Posterior cingulate gyrus (tissue), 11 donors: Measurements from ENCODE around the gene SARNP.
"Not testable (repeated sequence)": the region's sequence is repeated elsewhere in the genome, so short reads cannot be mapped to it uniquely, and the experiment has no call there.

Source experiments
- DNase-seq, 10 donors: peaks; one replicate each; pipeline versions ENCODE4 v3.0.0 to v3.0.0-alpha.2; 2020 to 2021; ENCODE audit warnings: mixed read lengths in 3 of 10
- intact Hi-C: fragments of 100-400 bp; cut with DNase I; formaldehyde crosslinking; loops from one replicate; pipeline ENCODE4 v1.15.1; 2023

Gene SARNP

GRCh38 chr12:55812088-55812487 is 5.4 kb downstream of the SARNP start:
- no peak for DNase-seq
- intact Hi-C loops, result loop anchor here (5.0 kb wide), 1 partner anchor 55 kb away; no protein-coding TSS in a partner anchor

GRCh38 chr12:55809274-55809673 is 8.2 kb downstream of the SARNP start:
- intact Hi-C loops, result no loop called here
- DNase-seq, result no peak

- intact Hi-C loops, result no loop called here
- no peak for DNase-seq
Measured at GRCh38 chr12:55806982-55807381, 10.5 kb downstream of the SARNP start.

- DNase-seq, result no peak
- intact Hi-C loops, result loop anchor here (2.0 kb wide), 1 partner anchor 59 kb away; no protein-coding TSS in a partner anchor
Measured at GRCh38 chr12:55797550-55797949, 20.0 kb downstream of the SARNP start.

- intact Hi-C loops, result loop anchor here (2.0 kb wide), 1 partner anchor 58 kb away; no protein-coding TSS in a partner anchor
- DNase-seq, result peak in 3 of 10 donors; percentile 15 to 41 (median 27)
Measured at GRCh38 chr12:55797068-55797467, 20.5 kb downstream of the SARNP start.

GRCh38 chr12:55795950-55796349 is 21.6 kb downstream of the SARNP start:
- DNase-seq, result no peak
- intact Hi-C loops, result loop anchor here (2.0 kb wide), 1 partner anchor 57 kb away; no protein-coding TSS in a partner anchor

- intact Hi-C loops, result no loop called here
- no peak for DNase-seq
Measured at GRCh38 chr12:55789893-55790292, 27.6 kb downstream of the SARNP start.

- intact Hi-C loops, result no loop called here
- no peak for DNase-seq
Measured at GRCh38 chr12:55789171-55789570, 28.4 kb downstream of the SARNP start.

GRCh38 chr12:55788546-55788945 is 29.0 kb downstream of the SARNP start:
- DNase-seq, result no peak
- intact Hi-C loops, result no loop called here

- no peak for DNase-seq
- intact Hi-C loops, result no loop called here
Measured at GRCh38 chr12:55780685-55781084, 36.8 kb downstream of the SARNP start.

- intact Hi-C loops, result no loop called here
- no peak for DNase-seq
Measured at GRCh38 chr12:55777856-55778255, 39.7 kb downstream of the SARNP start.

- intact Hi-C loops, result no loop called here
- DNase-seq, result no peak
Measured at GRCh38 chr12:55771736-55772135, 45.8 kb downstream of the SARNP start.

GRCh38 chr12:55767156-55767555 is 50.4 kb downstream of the SARNP start:
- intact Hi-C loops, result no loop called here
- DNase-seq, result no peak

GRCh38 chr12:55765736-55766290 is 51.7 kb downstream of the SARNP start:
- intact Hi-C loops, result no loop called here
- no peak for DNase-seq

- DNase-seq, result no peak
- intact Hi-C loops, result no loop called here
Measured at GRCh38 chr12:55762646-55763045, 54.9 kb downstream of the SARNP start.

GRCh38 chr12:55760663-55761062 is 56.9 kb downstream of the SARNP start:
- intact Hi-C loops, result no loop called here
- DNase-seq, result no peak

GRCh38 chr12:55758575-55758974 is 58.9 kb downstream of the SARNP start:
- DNase-seq, result not testable (repeated sequence)
- intact Hi-C loops, result loop anchor here (5.0 kb wide), 1 partner anchor 54 kb away; no protein-coding TSS in a partner anchor

- intact Hi-C loops, result loop anchor here (5.0 kb wide), 1 partner anchor 55 kb away; no protein-coding TSS in a partner anchor
Measured at GRCh38 chr12:55757701-55758100, 59.8 kb downstream of the SARNP start.

GRCh38 chr12:55755246-55755645 is 62.3 kb downstream of the SARNP start:
- intact Hi-C loops, result loop anchor here (5.0 kb wide), 1 partner anchor 57 kb away; no protein-coding TSS in a partner anchor
- DNase-seq, result no peak

More at GRCh38 chr12:55757701-55758100, 59.8 kb downstream of the SARNP start:
- no peak for DNase-seq

GRCh38 chr12:55748230-55748993 is 69.1 kb downstream of the SARNP start:
- intact Hi-C loops, result no loop called here
- peak in 2 of 10 donors; percentile 62 to 75 for DNase-seq

- DNase-seq, result no peak
- intact Hi-C loops, result no loop called here
Measured at GRCh38 chr12:55746913-55747231, 70.7 kb downstream of the SARNP start.
